Germinal center (tissue), 1 donor: ENCODE results near the gene RAP1GAP.

ENCODE experiments used
- DNase-seq: peaks from one replicate; pipeline ENCODE4 v3.0.0; 2012; ENCODE audit warnings: mixed read lengths, low spot score

RAP1GAP gene

GRCh38 chr1:21625390-21626190 lies 43.6 kb downstream of the RAP1GAP start:
- no peak for DNase-seq

- DNase-seq = no peak
These were observed 44.4 kb downstream of the RAP1GAP start for GRCh38 chr1:21624571-21625389.

GRCh38 chr1:21623410-21623961 lies 45.7 kb downstream of the RAP1GAP start:
- no peak for DNase-seq

- DNase-seq = peak; percentile 92
These were observed 46.5 kb downstream of the RAP1GAP start for GRCh38 chr1:21622466-21623315.

- no peak for DNase-seq
These were observed 47.3 kb downstream of the RAP1GAP start for GRCh38 chr1:21621761-21622436.

GRCh38 chr1:21621051-21621450 lies 48.1 kb downstream of the RAP1GAP start:
- DNase-seq = no peak

GRCh38 chr1:21620496-21620895 lies 48.7 kb downstream of the RAP1GAP start:
- no peak for DNase-seq

GRCh38 chr1:21620011-21620410 lies 49.1 kb downstream of the RAP1GAP start:
- no peak for DNase-seq

GRCh38 chr1:21619375-21619947 lies 49.7 kb downstream of the RAP1GAP start:
- no peak for DNase-seq

- DNase-seq = no peak
These were observed 50.4 kb downstream of the RAP1GAP start for GRCh38 chr1:21618561-21619374.

- no peak for DNase-seq
These were observed 51.1 kb downstream of the RAP1GAP start for GRCh38 chr1:21618059-21618458.

GRCh38 chr1:21617126-21617738 lies 51.9 kb downstream of the RAP1GAP start:
- no peak for DNase-seq

GRCh38 chr1:21616372-21616771 lies 52.8 kb downstream of the RAP1GAP start:
- DNase-seq = no peak

- no peak for DNase-seq
These were observed 54.6 kb downstream of the RAP1GAP start for GRCh38 chr1:21614419-21615115.

GRCh38 chr1:21613072-21613867 lies 55.9 kb downstream of the RAP1GAP start:
- DNase-seq = no peak

GRCh38 chr1:21612057-21612456 lies 57.1 kb downstream of the RAP1GAP start:
- no peak for DNase-seq

GRCh38 chr1:21610989-21611785 lies 58.0 kb downstream of the RAP1GAP start:
- no peak for DNase-seq
